GM12873 (cell line): ENCODE measurements around the gene TRAF3.

ENCODE experiments used
- CTCF ChIP-seq: IDR thresholded peaks from 2 replicates; pipeline ENCODE4 v1.5.1; 2012; ENCODE audit warnings: low read depth, mild to moderate bottlenecking, moderate library complexity, low read length, control low read depth; ENCODE audit not compliant: insufficient read depth; ENCODE audit errors: missing control alignments

TRAF3 gene

DNA sequence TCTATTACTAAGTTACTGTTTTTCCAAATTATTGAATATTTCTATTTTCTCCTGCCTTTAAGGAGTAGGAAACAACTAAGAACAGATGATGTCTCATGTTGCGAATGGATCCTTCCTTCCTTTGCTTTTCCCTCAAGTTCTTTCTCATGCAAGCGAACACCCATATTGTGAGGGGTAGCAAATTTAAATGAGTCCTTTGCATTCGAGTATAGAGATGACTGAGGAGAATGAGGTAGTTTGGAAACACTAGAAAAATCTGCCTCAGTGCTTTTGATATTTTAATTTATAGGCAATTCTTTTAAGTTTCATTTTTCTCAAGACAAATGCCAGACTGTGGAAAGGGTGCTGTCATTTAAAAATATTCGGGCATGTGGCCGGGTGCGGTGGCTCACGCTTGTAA, 56.1 kb downstream of the TRAF3 start:
- no peak for TF ChIP-seq CTCF

DNA sequence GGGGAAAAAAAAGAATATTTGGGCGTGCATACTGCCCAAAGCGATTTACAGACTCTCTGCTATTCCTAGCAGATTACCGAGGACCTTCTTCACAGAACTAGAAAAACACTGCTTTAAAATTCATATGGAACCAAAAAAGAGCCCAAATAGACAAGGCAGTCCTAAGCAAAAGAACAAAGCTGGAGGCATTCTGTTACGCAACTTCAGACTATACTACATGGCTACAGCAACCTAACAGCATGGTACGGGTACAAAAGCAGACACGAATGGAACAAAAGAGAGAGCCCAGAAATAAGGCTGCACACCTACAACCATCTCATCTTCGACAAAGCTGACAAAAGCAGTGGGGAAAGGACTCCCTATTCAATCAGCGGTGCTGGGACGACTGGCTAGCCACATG, 56.7 kb downstream of the TRAF3 start:
- TF ChIP-seq CTCF = no peak

GRCh38 chr14:102835959-102836358, 58.7 kb downstream of the TRAF3 start:
- TF ChIP-seq CTCF = no peak

DNA sequence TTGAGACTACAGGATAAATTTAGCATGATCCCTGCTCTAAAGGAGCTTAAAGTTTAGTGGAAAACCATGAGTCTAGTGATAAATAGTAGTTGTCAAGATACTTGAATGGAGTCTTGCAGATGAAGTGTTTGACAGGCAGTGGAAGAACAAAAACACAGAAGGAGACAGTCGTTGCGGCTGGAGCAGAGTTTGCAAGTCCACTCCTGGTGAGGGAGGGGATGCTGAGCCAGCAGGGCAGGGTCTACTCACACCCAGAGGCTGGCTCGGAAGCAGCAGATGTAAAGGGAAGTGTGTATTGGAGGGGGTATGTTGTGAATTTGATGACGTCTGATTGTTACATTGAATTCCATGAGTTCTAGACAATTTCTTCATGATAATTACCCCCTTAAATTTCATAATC, 61.3 kb downstream of the TRAF3 start:
- TF ChIP-seq CTCF = no peak

- TF ChIP-seq CTCF = no peak
Measured at GRCh38 chr14:102840115-102840514, 62.9 kb downstream of the TRAF3 start.

- no peak for TF ChIP-seq CTCF
Measured at GRCh38 chr14:102840771-102841528, 63.7 kb downstream of the TRAF3 start.

GRCh38 chr14:102848830-102849525, 71.7 kb downstream of the TRAF3 start:
- TF ChIP-seq CTCF = no peak
